HG02852 (cell line): ENCODE measurements around the gene GIT2.

ENCODE experiments used
- ATAC-seq: cut with Tn5 transposase; IDR thresholded peaks from one replicate; pipeline ENCODE4 v1.9.1; 2021; ENCODE audit warnings: mild to moderate bottlenecking, moderate library complexity; ENCODE audit not compliant: unreplicated experiment

Gene GIT2

DNA sequence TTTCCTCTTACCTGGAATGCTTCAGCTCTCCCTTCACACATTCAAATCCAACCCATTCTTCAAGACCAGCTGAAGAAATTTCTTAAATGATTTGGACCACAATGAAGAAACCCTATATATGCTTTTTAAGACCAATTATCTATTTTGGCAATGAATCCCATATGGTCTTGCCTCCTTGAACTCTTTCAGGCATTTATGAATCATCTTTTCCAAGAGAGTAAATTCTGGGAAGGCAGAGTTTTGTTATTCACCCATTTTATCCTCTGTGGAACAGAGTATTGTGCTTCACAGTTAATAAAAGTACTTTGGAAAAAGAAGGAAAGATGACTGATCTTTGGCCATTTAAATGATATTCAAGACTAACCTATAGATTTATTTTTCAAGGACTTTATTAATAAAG lies 14.0 kb downstream of the GIT2 start:
- no peak for ATAC-seq

DNA sequence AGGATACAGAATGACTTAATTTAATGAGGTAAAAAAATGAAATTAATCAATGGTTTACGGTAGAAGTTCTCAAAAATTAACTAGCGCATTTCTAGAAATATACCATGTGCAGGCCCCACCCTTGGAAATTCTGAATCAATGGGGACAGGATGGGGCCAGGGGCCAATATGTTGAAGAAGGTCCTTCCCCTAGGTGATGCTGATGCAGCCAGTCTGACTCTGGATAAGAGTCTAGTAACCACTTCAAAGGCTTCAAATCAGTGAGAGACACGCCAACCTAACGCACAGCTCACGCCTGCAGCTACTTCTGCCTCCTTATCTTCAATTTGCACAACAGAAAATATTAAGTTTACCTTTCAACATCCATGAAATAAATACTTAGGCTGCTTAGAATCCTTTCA lies 14.9 kb downstream of the GIT2 start:
- ATAC-seq: no peak

DNA sequence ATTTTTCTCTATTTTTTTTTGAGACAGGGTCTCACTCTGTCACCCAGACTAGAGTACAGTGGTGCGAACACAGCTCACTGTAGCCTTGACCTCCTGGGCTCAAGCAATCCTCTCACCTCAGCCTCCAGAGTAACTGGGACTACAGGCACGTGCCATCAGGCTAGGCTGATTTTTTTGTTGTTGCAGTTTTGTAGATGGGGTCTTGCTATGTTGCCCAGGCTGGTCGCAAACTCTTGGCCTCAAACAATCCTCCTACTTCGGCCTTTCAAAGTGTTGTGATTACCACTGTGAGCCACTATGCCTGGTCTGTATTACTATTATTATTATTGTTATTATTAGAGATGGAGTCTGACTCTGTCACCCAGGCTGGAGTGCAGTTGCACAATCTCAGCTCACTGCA lies 23.3 kb downstream of the GIT2 start:
- ATAC-seq: no peak

DNA sequence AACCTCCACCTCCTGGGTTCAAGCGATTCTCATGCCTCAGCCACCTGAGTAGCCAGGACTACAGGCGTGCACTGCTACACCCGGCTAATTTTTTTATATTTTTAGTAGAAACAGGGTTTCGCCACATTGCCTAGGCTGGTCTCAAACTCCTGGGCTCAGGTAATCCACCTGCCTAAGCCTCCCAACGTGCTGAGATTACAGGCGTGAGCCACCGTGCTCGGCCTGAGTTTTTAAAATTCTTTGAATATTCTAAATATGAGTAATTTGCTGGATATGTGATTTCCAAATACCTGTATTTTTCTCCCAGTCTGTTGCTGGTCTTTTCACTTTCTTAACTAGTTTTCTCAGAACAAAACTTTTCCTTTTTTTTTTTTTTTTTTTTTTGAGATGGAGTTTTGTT lies 27.4 kb downstream of the GIT2 start:
- no peak for ATAC-seq

DNA sequence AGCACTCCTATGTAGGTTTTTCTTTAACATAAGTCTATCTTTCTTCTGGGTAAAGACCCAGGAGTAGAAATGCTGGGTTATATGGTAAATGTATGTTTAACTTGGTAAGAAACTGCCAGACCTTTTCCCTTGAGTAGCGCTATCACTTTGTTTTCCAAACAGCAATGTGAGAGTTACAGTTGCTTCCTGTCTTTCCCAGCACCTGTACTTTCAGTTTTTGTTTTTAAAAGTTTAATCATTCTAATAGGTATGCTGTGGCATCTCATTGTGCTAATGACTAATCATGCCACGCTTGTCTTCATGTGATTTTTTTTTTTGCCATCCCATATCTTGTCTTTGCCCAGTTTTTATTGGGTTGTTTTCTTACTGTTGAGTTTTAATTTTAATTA lies 28.1 kb downstream of the GIT2 start:
- ATAC-seq: no peak

GRCh38 chr12:109967383-109968031 lies 28.7 kb downstream of the GIT2 start:
- ATAC-seq: no peak

DNA sequence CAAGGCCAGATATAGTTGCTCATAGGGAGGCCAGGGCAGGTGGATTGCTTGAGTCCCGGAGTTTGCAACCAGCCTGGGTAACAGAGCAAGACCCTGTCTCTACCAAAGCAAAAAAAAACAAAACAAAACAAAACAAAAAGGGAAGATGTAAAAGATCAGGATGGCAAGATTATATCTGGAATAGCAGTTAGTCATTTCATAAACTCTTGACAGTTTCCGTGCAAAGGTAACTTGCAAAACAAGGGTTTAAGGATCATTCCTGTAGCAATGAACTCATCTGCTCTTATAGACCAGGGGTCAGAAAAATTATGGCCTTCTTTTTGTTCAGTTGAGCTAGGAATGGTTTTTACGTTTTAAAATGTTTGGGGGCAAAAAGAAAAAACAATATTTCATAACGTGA lies 29.6 kb downstream of the GIT2 start:
- ATAC-seq: no peak

GRCh38 chr12:109963743-109964429 lies 32.3 kb downstream of the GIT2 start:
- no peak for ATAC-seq

DNA sequence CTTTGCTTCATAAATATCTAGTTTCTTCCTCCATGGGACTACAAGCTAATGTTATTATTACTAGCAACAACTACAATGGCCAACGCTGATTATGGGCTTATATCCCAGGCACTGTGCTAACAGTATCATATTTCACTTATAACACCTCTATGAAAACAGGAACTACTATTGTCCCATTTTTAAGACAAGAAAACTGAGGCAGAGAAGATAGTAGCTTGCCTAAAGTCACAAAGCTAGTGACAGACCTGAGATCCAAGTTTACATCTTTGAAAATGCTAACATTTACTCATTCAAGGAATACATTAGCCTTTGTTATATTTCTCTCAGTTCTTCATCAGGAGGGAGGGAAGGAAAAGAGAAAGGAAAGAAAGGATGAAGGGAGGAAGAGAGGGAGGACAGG lies 32.8 kb downstream of the GIT2 start:
- no peak for ATAC-seq

DNA sequence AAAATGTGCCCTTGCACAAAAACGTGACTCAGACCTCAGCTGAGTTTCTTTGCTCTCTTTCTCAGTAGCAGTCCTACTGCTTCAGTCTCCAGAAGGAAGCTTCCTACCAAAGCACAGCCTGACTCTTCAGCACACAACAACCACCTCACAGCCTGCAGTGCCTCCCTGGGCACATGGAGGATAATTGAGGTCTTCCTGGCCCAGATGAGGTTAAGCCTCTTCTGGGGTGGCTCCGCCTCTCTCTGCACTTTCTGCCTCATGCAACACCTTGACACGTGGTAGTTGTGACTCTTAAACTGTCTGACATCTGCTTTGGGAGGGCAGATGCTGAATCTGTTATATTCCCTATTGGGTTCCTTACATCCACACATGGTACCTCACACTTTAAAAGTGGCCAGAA lies 33.8 kb downstream of the GIT2 start:
- no peak for ATAC-seq

GRCh38 chr12:109961612-109962011 lies 34.6 kb downstream of the GIT2 start:
- ATAC-seq: no peak

GRCh38 chr12:109961201-109961600 lies 35.0 kb downstream of the GIT2 start:
- ATAC-seq: no peak

DNA sequence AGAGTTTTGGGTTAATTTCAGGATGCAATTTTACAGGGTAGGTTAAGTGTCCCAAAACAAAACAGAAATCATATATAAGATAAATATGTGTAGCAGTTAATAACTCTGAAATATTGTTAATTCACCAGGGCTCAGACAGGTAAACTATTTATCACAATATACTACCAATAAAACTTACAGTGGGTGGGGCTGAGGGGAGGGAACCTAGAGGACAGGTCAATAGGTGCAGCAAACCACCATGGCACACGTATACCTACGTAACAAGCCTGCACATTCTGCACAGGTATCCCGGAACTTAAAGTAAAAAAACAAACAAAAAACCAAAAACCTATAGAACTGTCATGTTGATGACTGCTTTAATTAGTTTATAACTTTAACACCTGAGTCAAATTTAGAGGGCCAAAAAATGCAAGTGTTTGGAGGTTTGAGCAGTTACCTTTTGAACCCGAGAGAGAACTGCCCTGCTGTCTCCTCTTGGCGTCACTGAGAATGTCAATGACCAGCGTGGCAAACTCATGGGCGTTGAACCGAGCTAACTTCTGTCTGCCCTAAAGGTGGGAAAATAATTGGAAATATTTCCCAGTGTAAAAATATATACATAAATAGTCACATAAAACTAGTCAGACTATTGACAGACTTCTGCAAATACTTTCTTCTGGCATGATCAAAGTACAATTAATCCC lies 36.6 kb downstream of the GIT2 start:
- ATAC-seq: no peak

GRCh38 chr12:109958374-109958773 lies 37.8 kb downstream of the GIT2 start:
- no peak for ATAC-seq

- no peak for ATAC-seq
Measured at GRCh38 chr12:109953656-109954055, 42.5 kb downstream of the GIT2 start.

- no peak for ATAC-seq
Measured at GRCh38 chr12:109952873-109953272, 43.3 kb downstream of the GIT2 start.

DNA sequence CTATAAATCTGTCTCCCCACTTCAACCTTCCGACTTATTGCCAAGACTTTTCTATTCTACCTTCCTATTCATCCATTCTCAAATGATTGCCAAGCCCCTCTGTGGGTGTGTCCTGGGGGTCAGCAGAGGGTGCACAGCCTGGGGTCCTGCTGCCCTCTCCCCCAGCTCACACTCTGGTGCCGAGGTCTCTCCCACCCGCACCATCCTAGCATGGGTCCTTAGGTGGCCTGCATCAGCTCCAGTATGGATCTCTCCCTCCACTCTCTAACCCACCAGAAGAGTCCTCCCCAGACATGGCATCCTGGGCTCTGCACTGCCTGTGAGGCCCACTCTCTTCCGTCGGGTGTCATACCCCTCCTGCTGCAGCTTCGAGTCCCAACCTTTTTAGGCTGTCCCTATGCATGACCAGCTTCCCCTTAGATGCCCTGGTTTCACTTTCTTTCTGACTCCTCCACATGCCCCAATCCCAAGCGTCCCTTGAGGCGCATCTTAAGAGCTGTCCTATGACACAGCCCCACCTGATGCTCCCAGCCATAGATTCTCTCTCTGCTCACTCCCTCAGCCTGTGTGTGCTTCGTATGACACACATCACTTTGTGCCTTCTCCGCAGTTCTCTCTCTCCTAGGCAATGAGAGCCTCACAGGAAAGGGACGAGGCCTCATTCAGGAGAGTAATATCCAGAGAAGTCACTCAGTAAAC lies 43.9 kb downstream of the GIT2 start:
- ATAC-seq: peak; percentile 55

DNA sequence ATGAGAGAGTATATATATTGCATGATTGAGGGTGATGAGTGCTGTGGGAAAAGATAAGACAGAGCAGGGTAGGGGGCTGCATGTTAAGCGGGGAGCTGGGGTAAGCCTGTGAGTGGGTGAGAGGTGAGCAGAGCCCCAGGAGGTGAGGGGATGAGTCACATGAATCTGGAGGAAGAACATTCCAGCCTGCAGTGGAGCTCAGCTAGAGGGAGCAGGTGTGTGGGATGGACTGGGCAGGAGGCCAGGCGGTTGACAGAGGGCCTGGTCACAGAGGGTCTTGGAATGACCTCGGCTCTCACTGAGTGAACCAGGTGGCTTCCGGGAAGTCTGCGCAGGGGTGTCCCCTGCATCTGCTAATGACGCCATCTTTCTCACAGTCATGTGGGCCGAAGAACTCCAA lies 44.4 kb downstream of the GIT2 start:
- no peak for ATAC-seq

DNA sequence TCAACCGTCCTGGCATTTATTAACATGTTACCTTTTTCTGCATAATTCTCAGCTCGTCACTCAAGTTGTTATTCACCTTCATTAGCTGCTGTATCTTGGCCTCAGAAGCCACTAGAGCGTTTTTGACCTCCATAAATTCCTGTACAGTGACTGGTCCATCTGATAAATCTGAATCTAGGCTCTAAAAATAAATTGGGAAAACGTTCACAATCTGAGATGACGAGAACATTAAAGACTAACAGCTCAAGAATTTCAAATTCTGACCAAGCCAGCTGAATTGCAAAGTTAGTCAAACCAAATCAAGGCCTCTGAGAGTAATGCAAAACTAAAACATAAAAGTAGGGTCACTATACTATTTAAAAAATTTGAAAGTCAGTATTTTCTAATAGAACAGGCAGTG lies 45.0 kb downstream of the GIT2 start:
- ATAC-seq: no peak

DNA sequence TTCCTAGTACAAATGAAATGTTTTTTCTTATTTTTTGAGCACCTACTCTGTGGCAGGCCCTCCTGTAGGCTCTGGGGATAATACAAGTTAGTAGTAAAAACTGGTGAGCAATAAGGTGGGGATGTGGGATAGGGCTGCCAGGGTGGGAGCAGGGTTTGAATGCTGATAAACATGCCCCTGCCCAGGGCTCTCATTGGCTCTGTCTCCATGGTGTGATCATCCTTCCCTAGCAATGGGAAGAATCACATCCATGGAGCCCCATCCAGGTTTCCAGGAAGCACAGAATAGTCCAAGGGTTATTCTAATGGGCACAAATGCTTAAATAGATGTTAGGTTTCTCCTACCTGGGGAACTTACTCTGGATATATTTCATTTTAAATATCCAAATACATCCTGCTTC lies 45.5 kb downstream of the GIT2 start:
- no peak for ATAC-seq

DNA sequence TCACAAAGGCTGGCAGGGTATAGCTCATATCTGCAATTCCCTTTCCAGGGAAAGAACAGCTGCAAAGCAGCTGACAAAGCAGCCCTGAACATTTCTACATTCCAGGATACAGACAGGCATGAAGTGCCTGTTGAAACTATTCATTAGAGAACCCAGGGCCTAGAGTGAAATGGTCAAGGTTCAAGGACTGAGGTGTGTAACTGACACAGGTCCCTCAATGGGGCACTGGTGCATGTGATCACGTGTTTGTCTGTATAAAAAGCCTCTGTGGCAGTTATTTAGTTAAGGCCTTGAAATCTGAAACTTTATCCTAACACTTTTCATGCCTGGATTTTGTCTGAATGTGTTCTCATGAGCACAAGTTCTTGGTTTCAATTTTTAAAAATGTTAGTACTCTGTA lies 47.1 kb downstream of the GIT2 start:
- ATAC-seq: no peak

- ATAC-seq: no peak
Measured at GRCh38 chr12:109948368-109948767, 47.8 kb downstream of the GIT2 start.
